ENCODE data around the gene C1orf122.

DNA sequence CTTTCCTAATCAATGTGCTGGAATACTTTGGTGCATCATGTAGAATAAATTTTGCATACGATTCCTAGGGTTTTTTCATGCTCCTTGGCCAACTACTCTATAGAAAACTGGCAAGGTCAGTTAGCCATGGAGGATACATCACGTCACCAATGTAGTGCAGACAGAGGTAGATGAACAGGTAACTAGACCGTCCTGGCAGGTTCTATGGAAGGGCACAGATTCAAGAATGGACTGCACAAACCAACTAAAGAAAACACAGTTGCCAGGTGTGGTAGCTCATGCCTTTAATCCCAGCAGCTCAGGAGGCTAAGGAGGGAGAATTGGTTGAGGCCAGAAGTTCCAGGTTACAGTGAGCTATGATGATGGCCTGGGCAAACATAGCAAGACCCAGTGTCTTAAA, 41.9 kb downstream of the C1orf122 start:
- TF ChIP-seq, protein P1, sequence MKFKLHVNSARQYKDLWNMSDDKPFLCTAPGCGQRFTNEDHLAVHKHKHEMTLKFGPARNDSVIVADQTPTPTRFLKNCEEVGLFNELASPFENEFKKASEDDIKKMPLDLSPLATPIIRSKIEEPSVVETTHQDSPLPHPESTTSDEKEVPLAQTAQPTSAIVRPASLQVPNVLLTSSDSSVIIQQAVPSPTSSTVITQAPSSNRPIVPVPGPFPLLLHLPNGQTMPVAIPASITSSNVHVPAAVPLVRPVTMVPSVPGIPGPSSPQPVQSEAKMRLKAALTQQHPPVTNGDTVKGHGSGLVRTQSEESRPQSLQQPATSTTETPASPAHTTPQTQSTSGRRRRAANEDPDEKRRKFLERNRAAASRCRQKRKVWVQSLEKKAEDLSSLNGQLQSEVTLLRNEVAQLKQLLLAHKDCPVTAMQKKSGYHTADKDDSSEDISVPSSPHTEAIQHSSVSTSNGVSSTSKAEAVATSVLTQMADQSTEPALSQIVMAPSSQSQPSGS (IDR thresholded peaks at IDR 0.05; ENCODE audit: low read length) = no peak
- TF ChIP-seq CTCF (IDR thresholded peaks at IDR 0.05; ENCODE audit: control extremely low read depth in 1 of 3, insufficient read depth in 1 of 3, low read depth in 1 of 3, low read length in 3 of 3) (no peak), CEBPB (IDR thresholded peaks at IDR 0.05; ENCODE audit: low read depth, low read length) (no peak), YY1 (IDR thresholded peaks at IDR 0.05; ENCODE audit: low read depth, low read length) (no peak), POLR2A (IDR thresholded peaks at IDR 0.05; ENCODE audit: control extremely low read depth in 1 of 2, low read depth in 2 of 2, low read length in 2 of 2) (no peak), EZH2 (IDR thresholded peaks at IDR 0.05; ENCODE audit: low read depth, low read length, severe bottlenecking) (no peak), POLR2AphosphoS5 (IDR thresholded peaks at IDR 0.05; ENCODE audit: low read depth, low read length) (no peak), SRF (IDR thresholded peaks at IDR 0.05; ENCODE audit: low read depth, low read length) (no peak), RFX5 (IDR thresholded peaks at IDR 0.05; ENCODE audit: borderline replicate concordance, low read depth, low read length) (no peak)
